ENCODE data around the gene KAZN.

DNA sequence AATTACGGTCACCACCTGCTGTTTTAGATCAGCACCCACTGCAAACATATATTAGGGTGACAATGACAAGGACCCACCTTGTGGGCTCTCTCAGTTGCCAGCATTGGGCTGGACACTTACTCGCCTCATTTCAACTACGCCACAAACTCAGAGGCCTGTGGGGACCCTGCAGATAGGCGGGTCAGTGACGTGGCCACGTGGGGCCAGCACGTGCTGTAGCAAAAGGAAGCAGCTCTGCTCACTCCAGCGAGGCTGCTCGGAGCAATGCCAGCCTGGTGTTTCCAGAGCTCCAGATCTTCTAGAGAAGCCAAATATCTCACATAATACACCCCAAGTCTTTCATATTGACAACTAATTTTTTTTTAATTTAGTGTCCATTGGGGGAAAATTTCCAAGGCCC lies 478.3 kb downstream of the KAZN start:
- no peak for TF ChIP-seq EP300 (conservative IDR thresholded peaks at IDR 0.05; ENCODE audit: poor library complexity, severe bottlenecking)
- TF ChIP-seq CTCF (IDR thresholded peaks at IDR 0.05; ENCODE audit: poor library complexity, severe bottlenecking) = no peak
- TF ChIP-seq TAF1 (IDR thresholded peaks at IDR 0.05; ENCODE audit: low read depth) = no peak
